Lung (tissue), 13 donors: Measurements from ENCODE around the gene KLF17. TPM values are rescaled to one million over a fixed set of nuclear protein-coding genes. Genes with fewer than 3 reads are reported as not detected.

Experiments used
- ATAC-seq: fragments of 200-7000 bp; cut with Tn5 transposase; one replicate; pipeline ENCODE4 v1.9.1; 2020; ENCODE audit warnings: moderate number of reproducible peaks; ENCODE audit not compliant: insufficient read depth, low FRiP score
- DNase-seq, 3 donors: peaks; one replicate each; pipeline ENCODE4 v3.0.0-alpha.2; 2013 to 2017
- H3K27ac ChIP-seq, 2 donors: one replicate each; pipeline ENCODE4 v1.5.1; 2013; ENCODE audit warnings: mild to moderate bottlenecking in 2 of 2, moderate library complexity in 2 of 2, control low read depth in 1 of 2, inconsistent platforms in 1 of 2, low read depth in 1 of 2, low read length in 1 of 2
- H3K27me3 ChIP-seq, 3 donors: one replicate each; pipeline ENCODE4 v1.5.1; 2013; ENCODE audit warnings: low read length in 2 of 3; ENCODE audit not compliant: control insufficient read depth in 3 of 3, insufficient read depth in 3 of 3
- H3K36me3 ChIP-seq, 4 donors: one replicate each; pipeline ENCODE4 v1.5.1; 2013; ENCODE audit warnings: low read length in 4 of 4, mild to moderate bottlenecking in 1 of 4, moderate library complexity in 1 of 4; ENCODE audit not compliant: control insufficient read depth in 4 of 4, insufficient read depth in 4 of 4
- H3K4me1 ChIP-seq, 5 donors: one replicate each; pipeline ENCODE4 v1.5.1; 2013; ENCODE audit warnings: low read length in 5 of 5, mild to moderate bottlenecking in 2 of 5, moderate library complexity in 1 of 5; ENCODE audit not compliant: control insufficient read depth in 5 of 5, insufficient read depth in 5 of 5
- H3K4me3 ChIP-seq: one replicate; pipeline ENCODE4 v1.5.1; 2013; ENCODE audit warnings: mild to moderate bottlenecking, control low read depth, moderate library complexity
- H3K9ac ChIP-seq, 2 donors: one replicate each; pipeline ENCODE4 v1.5.1; 2013; ENCODE audit warnings: low read length in 2 of 2, control low read depth in 1 of 2; ENCODE audit not compliant: insufficient read depth in 1 of 2
- H3K9me3 ChIP-seq, 4 donors: one replicate each; pipeline ENCODE4 v1.5.1; 2013; ENCODE audit warnings: low read length in 3 of 4, mild to moderate bottlenecking in 1 of 4, moderate library complexity in 1 of 4; ENCODE audit not compliant: control insufficient read depth in 4 of 4, insufficient read depth in 3 of 4
- CTCF ChIP-seq: IDR thresholded peaks from 2 replicates; pipeline ENCODE4 v1.5.1; 2012; ENCODE audit warnings: mild to moderate bottlenecking; ENCODE audit errors: control extremely low read depth, extremely low read depth
- WGBS, 2 donors: extraction: QIAGEN DNeasy Blood & Tissue Kit; methylation state at CpG; one replicate each; pipeline ENCODE4 v1.1.7; 2013; 5-methylcytosine and 5-hydroxymethylcytosine counted together
- polyA plus RNA-seq, 2 donors: library from polyadenylated mRNA; stranded (reverse); fragments of 200-250 nt; gene quantifications; one replicate each; pipeline ENCODE4 v1.2.1, GENCODE V29; 2013
- small RNA-seq: library from RNA; depleted of rRNA; stranded (forward); fragments of <200 nt; gene quantifications from one replicate; pipeline ENCODE3, GENCODE V24; 2014; ENCODE audit warnings: low replicate concordance
- total RNA-seq, 2 donors: library from RNA; depleted of rRNA in 1 of 2; stranded (reverse); fragments of >200 nt in 1 of 2; gene quantifications; one replicate each; pipeline ENCODE4 v1.2.1, GENCODE V29; 2014 to 2021
- donor health status: control.
- donor health status: control.
- donor health status: Bipolar disorder and iron deficiency.
- donor health status: healthy.
- donor health status: DM: yes; HTN: yes; CAD: no.

The KLF17 gene
- total and polyA plus RNA-seq, 4 donors: 0.14 to 0.28 (median 0.21) TPM; not detected in 1

- no peak overlapping the region for H3K27ac ChIP-seq
- TF ChIP-seq CTCF: no peak
- no peaks in the 10 kb centered on the region for H3K36me3 ChIP-seq
- no peak for DNase-seq
- no peak overlapping the region for H3K4me3 ChIP-seq
- H3K9me3 ChIP-seq: no peaks in the 10 kb centered on the region
- H3K9ac ChIP-seq: no peak overlapping the region
- H3K27me3 ChIP-seq: no peaks in the 10 kb centered on the region
- no peaks in the 10 kb centered on the region for H3K4me1 ChIP-seq
- 72 to 88% methylated on average over 5 of the region's 5 CpGs for WGBS, 2 donors
- no peak for ATAC-seq
Measured at GRCh38 chr1:44168520-44169098, 50.0 kb downstream of the KLF17 start.

- H3K4me3 ChIP-seq: no peak overlapping the region
- WGBS, 2 donors: 94 to 96% methylated on average over 3 of the region's 3 CpGs
- no peaks in the 10 kb centered on the region for H3K36me3 ChIP-seq
Measured at GRCh38 chr1:44170281-44170823, 51.7 kb downstream of the KLF17 start.

GRCh38 chr1:44174630-44175029, 56.0 kb downstream of the KLF17 start:
- Histone ChIP-seq H3K27ac (no peak overlapping the region), H3K9ac (no peak overlapping the region), H3K4me1 (no peaks in the 10 kb centered on the region), H3K36me3 (no peaks in the 10 kb centered on the region), H3K4me3 (no peak overlapping the region), H3K27me3 (no peaks in the 10 kb centered on the region), H3K9me3 (no peaks in the 10 kb centered on the region)
- TF ChIP-seq CTCF: no peak
- no peak for DNase-seq
- 86 to 90% methylated on average over 1 of the region's 1 CpG for WGBS, 2 donors
- ATAC-seq: no peak

More at GRCh38 chr1:44170281-44170823, 51.7 kb downstream of the KLF17 start:
- Histone ChIP-seq H3K4me1 (no peaks in the 10 kb centered on the region), H3K27ac (no peak overlapping the region), H3K9me3 (no peaks in the 10 kb centered on the region), H3K27me3 (no peaks in the 10 kb centered on the region), H3K9ac (no peak overlapping the region)
- ATAC-seq: no peak
- TF ChIP-seq CTCF: no peak
- DNase-seq: no peak

Small RNA genes lying within 50 kb of the gene (small RNA-seq; reads per million reads assigned to genes)
- gene AL035417.1 (not detected), gene OOSP1P1 (not detected), gene RF00019 (not detected), gene RN7SL479P (not detected)

Other genes with a start within 250 kb of the KLF17 start
- 1 to 10 TPM in 1 of 2 donors, under 1 TPM in 1; 0.23 to 2.7 TPM for gene ARTN, start 185.0 kb upstream of the KLF17 start, total RNA-seq
- gene ARTN, start 185.0 kb upstream of the KLF17 start, polyA plus RNA-seq: 1 to 10 TPM in 1 of 2 donors, under 1 TPM in 1; 0.95 to 1.4 TPM
- 10 to 100 TPM in 1 of 2 donors, 1 to 10 TPM in 1; 7.3 to 35.4 TPM for gene IPO13, start 171.9 kb upstream of the KLF17 start, total RNA-seq
- 10 to 100 TPM; 16.6 to 18.1 TPM for gene IPO13, start 171.9 kb upstream of the KLF17 start, polyA plus RNA-seq
- gene DPH2, start 148.8 kb upstream of the KLF17 start, total RNA-seq: 10 to 100 TPM; 17.1 to 25.5 TPM
- gene DPH2, start 148.8 kb upstream of the KLF17 start, polyA plus RNA-seq: 10 to 100 TPM; 11.6 to 28.5 TPM
- gene ATP6V0B, start 143.9 kb upstream of the KLF17 start, total RNA-seq: 100 to 1,000 TPM in 1 of 2 donors, 10 to 100 TPM in 1; 71.2 to 192 TPM
- gene ATP6V0B, start 143.9 kb upstream of the KLF17 start, polyA plus RNA-seq: 100 to 1,000 TPM; 373 to 484 TPM
- gene B4GALT2, start 139.6 kb upstream of the KLF17 start, total RNA-seq: 10 to 100 TPM; 13.6 to 40.9 TPM
- 10 to 100 TPM; 28.9 to 32.2 TPM for gene B4GALT2, start 139.6 kb upstream of the KLF17 start, polyA plus RNA-seq
- 10 to 100 TPM in 1 of 2 donors, 1 to 10 TPM in 1; 9.9 to 20.1 TPM for gene CCDC24, start 127.2 kb upstream of the KLF17 start, total RNA-seq
- gene CCDC24, start 127.2 kb upstream of the KLF17 start, polyA plus RNA-seq: 10 to 100 TPM; 11.2 to 15.3 TPM
- 10 to 100 TPM in 1 of 2 donors, 1 to 10 TPM in 1; 9.8 to 29.9 TPM for gene SLC6A9, start 87.4 kb upstream of the KLF17 start, total RNA-seq
- gene SLC6A9, start 87.4 kb upstream of the KLF17 start, polyA plus RNA-seq: 1 to 10 TPM; 8.7 to 8.9 TPM
- not detected for gene KLF18, start 22.8 kb downstream of the KLF17 start, total RNA-seq
- gene KLF18, start 22.8 kb downstream of the KLF17 start, polyA plus RNA-seq: not detected
- 10 to 100 TPM; 36.6 to 41.1 TPM for gene DMAP1, start 94.7 kb downstream of the KLF17 start, total RNA-seq
- gene DMAP1, start 94.7 kb downstream of the KLF17 start, polyA plus RNA-seq: 10 to 100 TPM; 26.5 to 33.6 TPM
- gene ERI3, start 236.4 kb downstream of the KLF17 start, total RNA-seq: 10 to 100 TPM; 41.7 to 56.2 TPM
- gene ERI3, start 236.4 kb downstream of the KLF17 start, polyA plus RNA-seq: 10 to 100 TPM; 26.6 to 39.8 TPM